Osteoblast (primary cell): ENCODE data around the gene OR51E1. TPM values are rescaled to one million over a fixed set of nuclear protein-coding genes. Genes with fewer than 3 reads are reported as not detected.

ENCODE experiments used
- DNase-seq: peaks from one replicate; pipeline ENCODE4 v3.0.0; 2011; ENCODE audit warnings: low spot score, mixed read lengths; ENCODE audit not compliant: insufficient read length; ENCODE audit errors: missing footprints
- H2AFZ ChIP-seq: 2 replicates; pipeline ENCODE4 v1.6.0; 2011; ENCODE audit warnings: mild to moderate bottlenecking, low read length
- H3K27ac ChIP-seq: 2 replicates; pipeline ENCODE4 v1.5.1; 2011; ENCODE audit warnings: mild to moderate bottlenecking, low read depth, low read length, moderate library complexity
- H3K27me3 ChIP-seq: 2 replicates; pipeline ENCODE4 v1.6.0; 2012; ENCODE audit warnings: mild to moderate bottlenecking, control low read depth, inconsistent platforms, low read length, moderate library complexity; ENCODE audit not compliant: insufficient read depth
- H3K36me3 ChIP-seq: 2 replicates; pipeline ENCODE4 v1.5.1; 2011; ENCODE audit warnings: mild to moderate bottlenecking, low read length, control low read depth, moderate library complexity; ENCODE audit not compliant: insufficient read depth
- H3K4me1 ChIP-seq: 2 replicates; pipeline ENCODE4 v1.5.1; 2011; ENCODE audit warnings: mild to moderate bottlenecking, low read length, control low read depth, moderate library complexity; ENCODE audit not compliant: insufficient read depth
- H3K4me2 ChIP-seq: 2 replicates; pipeline ENCODE4 v1.6.0; 2011; ENCODE audit warnings: mild to moderate bottlenecking, low read length; ENCODE audit not compliant: insufficient read depth
- H3K4me3 ChIP-seq: fragments of 200-600 bp; sonication (generic); 3 replicates; pipeline ENCODE4 v1.5.1; 2012; ENCODE audit warnings: mild to moderate bottlenecking, low read length, inconsistent platforms; ENCODE audit not compliant: insufficient read depth
- H3K79me2 ChIP-seq: 2 replicates; pipeline ENCODE4 v1.6.0; 2012; ENCODE audit warnings: mild to moderate bottlenecking, low read length, control low read depth, inconsistent platforms; ENCODE audit not compliant: insufficient read depth
- H3K9me3 ChIP-seq: 2 replicates; pipeline ENCODE4 v1.5.1; 2011; ENCODE audit warnings: low read depth, low read length, control low read depth
- H4K20me1 ChIP-seq: 2 replicates; pipeline ENCODE4 v1.6.0; 2012; ENCODE audit warnings: mild to moderate bottlenecking, low read length, control low read depth; ENCODE audit not compliant: insufficient read depth
- total RNA-seq: library from RNA; depleted of rRNA; stranded (reverse); fragments of >200 nt; gene quantifications from 2 replicates; pipeline ENCODE4 v1.2.3, GENCODE V29; 2012
- TF ChIP-seq, protein P1 (sequence below): IDR thresholded peaks from 2 replicates; pipeline ENCODE4 v1.5.1; 2011; ENCODE audit warnings: mild to moderate bottlenecking, low read depth, low read length, moderate library complexity; ENCODE audit errors: extremely low read depth

The OR51E1 gene
- total RNA-seq, 1 donor: not detected

GRCh38 chr11:4615856-4616444 lies 27.8 kb upstream of the OR51E1 start:
- Histone ChIP-seq H3K4me1 (no peaks in the 10 kb centered on the region), H3K79me2 (no peaks in the 10 kb centered on the region), H3K27ac (no peak overlapping the region), H3K4me2 (no peak overlapping the region), H3K9me3 (no peaks in the 10 kb centered on the region), H3K36me3 (no peaks in the 10 kb centered on the region), H3K27me3 (no peaks in the 10 kb centered on the region), H4K20me1 (no peaks in the 10 kb centered on the region), H3K4me3 (no peak overlapping the region), H2AFZ (no peak overlapping the region)
- TF ChIP-seq, protein P1, sequence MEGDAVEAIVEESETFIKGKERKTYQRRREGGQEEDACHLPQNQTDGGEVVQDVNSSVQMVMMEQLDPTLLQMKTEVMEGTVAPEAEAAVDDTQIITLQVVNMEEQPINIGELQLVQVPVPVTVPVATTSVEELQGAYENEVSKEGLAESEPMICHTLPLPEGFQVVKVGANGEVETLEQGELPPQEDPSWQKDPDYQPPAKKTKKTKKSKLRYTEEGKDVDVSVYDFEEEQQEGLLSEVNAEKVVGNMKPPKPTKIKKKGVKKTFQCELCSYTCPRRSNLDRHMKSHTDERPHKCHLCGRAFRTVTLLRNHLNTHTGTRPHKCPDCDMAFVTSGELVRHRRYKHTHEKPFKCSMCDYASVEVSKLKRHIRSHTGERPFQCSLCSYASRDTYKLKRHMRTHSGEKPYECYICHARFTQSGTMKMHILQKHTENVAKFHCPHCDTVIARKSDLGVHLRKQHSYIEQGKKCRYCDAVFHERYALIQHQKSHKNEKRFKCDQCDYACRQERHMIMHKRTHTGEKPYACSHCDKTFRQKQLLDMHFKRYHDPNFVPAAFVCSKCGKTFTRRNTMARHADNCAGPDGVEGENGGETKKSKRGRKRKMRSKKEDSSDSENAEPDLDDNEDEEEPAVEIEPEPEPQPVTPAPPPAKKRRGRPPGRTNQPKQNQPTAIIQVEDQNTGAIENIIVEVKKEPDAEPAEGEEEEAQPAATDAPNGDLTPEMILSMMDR: no peak
- no peak for DNase-seq

GRCh38 chr11:4619514-4619913 lies 24.3 kb upstream of the OR51E1 start:
- H3K4me2 ChIP-seq: no peak overlapping the region
- DNase-seq: no peak
- TF ChIP-seq, protein P1: no peak
- H3K36me3 ChIP-seq: no peaks in the 10 kb centered on the region
- no peaks in the 10 kb centered on the region for H3K4me1 ChIP-seq
- no peak overlapping the region for H2AFZ ChIP-seq
- H3K9me3 ChIP-seq: no peaks in the 10 kb centered on the region
- no peak overlapping the region for H3K4me3 ChIP-seq
- H3K79me2 ChIP-seq: no peaks in the 10 kb centered on the region
- H4K20me1 ChIP-seq: no peaks in the 10 kb centered on the region
- no peak overlapping the region for H3K27ac ChIP-seq
- no peaks in the 10 kb centered on the region for H3K27me3 ChIP-seq

DNA sequence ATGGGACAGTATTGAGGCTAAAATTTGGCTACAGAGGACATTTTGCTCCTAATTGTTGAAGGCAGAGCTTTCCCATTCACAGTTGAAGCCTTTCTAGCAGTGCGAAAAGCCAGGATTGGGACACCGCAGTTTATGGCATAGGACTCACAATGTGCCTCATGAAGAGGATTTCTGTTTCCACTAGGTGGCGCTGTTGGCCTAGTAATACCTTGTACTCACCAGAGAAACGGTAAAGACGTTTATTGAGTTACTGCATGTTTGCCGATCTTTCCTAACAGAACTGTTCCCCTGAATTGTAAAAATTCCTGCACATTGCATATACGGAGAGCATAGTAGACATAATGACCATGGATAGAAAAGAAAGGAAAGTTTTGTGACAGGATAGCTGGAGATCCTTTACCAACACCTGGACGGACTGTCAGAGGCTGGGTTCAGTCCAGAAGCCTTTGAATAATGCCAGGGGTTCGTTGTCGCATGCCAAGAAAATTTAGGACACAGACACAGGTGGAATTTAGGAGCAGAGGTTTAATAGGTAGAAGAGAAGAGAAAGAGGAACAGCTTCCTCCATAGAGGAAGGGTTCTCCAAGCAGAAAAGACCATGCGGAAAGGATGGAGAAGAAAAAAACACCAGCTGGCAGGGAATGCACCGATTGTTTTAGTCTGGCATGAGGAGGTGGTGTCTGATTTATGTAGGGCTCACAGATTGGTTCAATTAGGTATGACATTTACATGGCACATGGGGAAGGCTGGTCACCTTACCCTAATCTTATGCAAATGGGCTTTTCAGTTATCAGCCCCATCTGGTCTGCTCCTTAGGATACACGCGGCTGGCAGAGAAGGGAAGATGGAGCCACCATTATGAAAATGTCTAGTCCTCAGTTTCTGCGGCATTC lies 17.3 kb upstream of the OR51E1 start:
- no peaks in the 10 kb centered on the region for H3K79me2 ChIP-seq
- TF ChIP-seq, protein P1: peak; percentile 69
- DNase-seq: no peak
- no peak overlapping the region for H3K4me3 ChIP-seq
- no peak overlapping the region for H3K4me2 ChIP-seq
- H3K9me3 ChIP-seq: no peaks in the 10 kb centered on the region
- H3K4me1 ChIP-seq: no peaks in the 10 kb centered on the region
- no peak overlapping the region for H3K27ac ChIP-seq
- H3K27me3 ChIP-seq: peaks cover 3% of the 10 kb centered on the region
- no peaks in the 10 kb centered on the region for H3K36me3 ChIP-seq
- no peaks in the 10 kb centered on the region for H4K20me1 ChIP-seq
- H2AFZ ChIP-seq: no peak overlapping the region

- TF ChIP-seq, protein P1: no peak
- no peaks in the 10 kb centered on the region for H3K9me3 ChIP-seq
- no peak overlapping the region for H3K27ac ChIP-seq
- H3K27me3 ChIP-seq: peaks cover 5% of the 10 kb centered on the region
- DNase-seq: no peak
- H3K4me2 ChIP-seq: no peak overlapping the region
- H3K36me3 ChIP-seq: no peaks in the 10 kb centered on the region
- no peak overlapping the region for H3K4me3 ChIP-seq
- H4K20me1 ChIP-seq: no peaks in the 10 kb centered on the region
- H3K4me1 ChIP-seq: no peaks in the 10 kb centered on the region
- no peaks in the 10 kb centered on the region for H3K79me2 ChIP-seq
- H2AFZ ChIP-seq: no peak overlapping the region
Measured at GRCh38 chr11:4636136-4636535, 7.6 kb upstream of the OR51E1 start.
